HT1080 (cell line): ENCODE data around the gene PCDHGC3. TPM values are rescaled to one million over a fixed set of nuclear protein-coding genes. Genes with fewer than 3 reads are reported as not detected.

Experiments
- DNase-seq: peaks from one replicate; pipeline ENCODE4 v3.0.0-alpha.2; 2015; ENCODE audit warnings: low read depth
- total RNA-seq: library from RNA; depleted of rRNA; stranded (reverse); fragments of >200 nt; shearing (Covaris generic); gene quantifications from 2 replicates; pipeline ENCODE4 v1.2.3, GENCODE V29; 2014

PCDHGC3 gene
- total RNA-seq, 1 experiment from 2014 or later, result 44.6 TPM

GRCh38 chr5:141484641-141485311 is 9.0 kb downstream of the PCDHGC3 start, which contains the start of gene PCDHGC4:
Gene PCDHGC4 (plus strand): TSS chr5:141485030. CDS start chr5:141485174, 144 bp downstream.
- DNase-seq, result no peak

GRCh38 chr5:141485321-141486055 is 9.7 kb downstream of the PCDHGC3 start:
- no peak for DNase-seq

GRCh38 chr5:141486091-141486490 is 10.3 kb downstream of the PCDHGC3 start:
- DNase-seq, result no peak

- DNase-seq, result no peak
Observed at GRCh38 chr5:141487131-141487530, 11.4 kb downstream of the PCDHGC3 start.

GRCh38 chr5:141488591-141489561 is 13.1 kb downstream of the PCDHGC3 start, which contains the start of gene PCDHGC5:
Gene PCDHGC5 (plus strand): TSS chr5:141489081. CDS start chr5:141489241, 160 bp downstream.
- DNase-seq, result peak; percentile 81

- DNase-seq, result no peak
Observed at GRCh38 chr5:141489841-141490240, 14.1 kb downstream of the PCDHGC3 start.

- no peak for DNase-seq
Observed at GRCh38 chr5:141490271-141490670, 14.5 kb downstream of the PCDHGC3 start.

GRCh38 chr5:141490771-141491170 is 15.0 kb downstream of the PCDHGC3 start:
- no peak for DNase-seq

GRCh38 chr5:141491323-141492167 is 15.8 kb downstream of the PCDHGC3 start:
- DNase-seq, result no peak

- DNase-seq, result no peak
Observed at GRCh38 chr5:141492168-141492885, 16.6 kb downstream of the PCDHGC3 start.

- peak; percentile 31 for DNase-seq
Observed at GRCh38 chr5:141493500-141494422, 18.0 kb downstream of the PCDHGC3 start.

- no peak for DNase-seq
Observed at GRCh38 chr5:141494761-141495452, 19.1 kb downstream of the PCDHGC3 start.

GRCh38 chr5:141495453-141495811 is 19.7 kb downstream of the PCDHGC3 start:
- DNase-seq, result no peak

- DNase-seq, result peak; percentile 20
Observed at GRCh38 chr5:141496038-141496437, 20.3 kb downstream of the PCDHGC3 start.

- no peak for DNase-seq
Observed at GRCh38 chr5:141501761-141502160, 26.0 kb downstream of the PCDHGC3 start.

- DNase-seq, result no peak
Observed at GRCh38 chr5:141503681-141504080, 27.9 kb downstream of the PCDHGC3 start.

- DNase-seq, result no peak
Observed at GRCh38 chr5:141504216-141504615, 28.4 kb downstream of the PCDHGC3 start.
